Ascending aorta (tissue), 2 donors: ENCODE data around the gene SPATC1L. TPM values are rescaled to one million over a fixed set of nuclear protein-coding genes. Genes with fewer than 3 reads are reported as not detected.

ENCODE experiments used
- DNase-seq, 2 donors: peaks; one replicate each; pipeline ENCODE4 v3.0.0-alpha.2; 2019; ENCODE audit warnings: low spot score in 2 of 2
- H3K27ac ChIP-seq, 2 donors: fragments of 200-600 bp; sonication (generic); one replicate each; pipeline ENCODE4 v1.5.1; 2016 to 2017; ENCODE audit warnings: mild to moderate bottlenecking in 1 of 2
- H3K27me3 ChIP-seq: fragments of 200-600 bp; sonication (generic); one replicate; pipeline ENCODE4 v1.5.1; 2017
- H3K36me3 ChIP-seq, 2 donors: fragments of 200-600 bp; sonication (generic); one replicate each; pipeline ENCODE4 v1.5.1; 2016
- H3K4me1 ChIP-seq, 2 donors: fragments of 200-600 bp; sonication (generic); one replicate each; pipeline ENCODE4 v1.5.1; 2016 to 2017; ENCODE audit warnings: mild to moderate bottlenecking in 1 of 2
- H3K4me3 ChIP-seq, 2 donors: fragments of 200-600 bp; sonication (generic); one replicate each; pipeline ENCODE4 v1.5.1; 2016 to 2017; ENCODE audit warnings: mild to moderate bottlenecking in 1 of 2
- H3K9me3 ChIP-seq, 2 donors: fragments of 200-600 bp; sonication (generic); one replicate each; pipeline ENCODE4 v1.5.1; 2016
- CTCF ChIP-seq, 3 experiments: fragments of 200-600 bp in 2 of 3; fragments of 450-650 bp in 1 of 3; sonication (generic) in 2 of 3; IDR thresholded peaks; one replicate each; pipeline ENCODE4 v1.5.1; 2016 to 2019; ENCODE audit warnings: antibody characterized with exemption in 3 of 3, mild to moderate bottlenecking in 1 of 3, moderate library complexity in 1 of 3
- intact Hi-C: fragments of 100-400 bp; cut with DNase I; formaldehyde crosslinking; loops from one replicate; pipeline ENCODE4 v1.15.1; 2023
- total RNA-seq: library from RNA; depleted of rRNA; stranded (reverse); fragments of >200 nt; gene quantifications from one replicate; pipeline ENCODE4 v1.1.0, GENCODE V29; 2016

Gene SPATC1L
- total RNA-seq, 1 donor from 2014 or later: 37.4 TPM

GRCh38 chr21:46191686-46192575 lies 7.7 kb upstream of the SPATC1L start:
- Histone ChIP-seq H3K9me3 (no peaks in the 10 kb centered on the region), H3K4me1 (peaks cover 0 to 2% of the 10 kb centered on the region in 2 donors), H3K4me3 (no peak overlapping the region), H3K27me3 (no peaks in the 10 kb centered on the region), H3K36me3 (peaks cover 54 to 84% of the 10 kb centered on the region in 2 donors), H3K27ac (no peak overlapping the region)
- intact Hi-C loops: no loop called here
- TF ChIP-seq CTCF (IDR thresholded peaks at IDR 0.05): no peak
- DNase-seq: peak in 1 of 2 donors; percentile 56

- no peak for TF ChIP-seq CTCF (IDR thresholded peaks at IDR 0.05)
Measured at GRCh38 chr21:46191257-46191685, 7.0 kb upstream of the SPATC1L start.

GRCh38 chr21:46190491-46191131 lies 6.4 kb upstream of the SPATC1L start:
- Histone ChIP-seq H3K27me3 (no peaks in the 10 kb centered on the region), H3K4me1 (peaks cover 0 to 2% of the 10 kb centered on the region in 2 donors), H3K9me3 (no peaks in the 10 kb centered on the region), H3K4me3 (no peak overlapping the region), H3K27ac (peak overlapping the region in 1 of 2 donors; percentile 11), H3K36me3 (peaks cover 41 to 71% of the 10 kb centered on the region in 2 donors)
- no peak for TF ChIP-seq CTCF (IDR thresholded peaks at IDR 0.05)
- intact Hi-C loops: no loop called here
- peak in 1 of 2 donors; percentile 59 for DNase-seq

More at GRCh38 chr21:46191257-46191685, 7.0 kb upstream of the SPATC1L start:
- Histone ChIP-seq H3K4me3 (no peak overlapping the region), H3K27me3 (no peaks in the 10 kb centered on the region), H3K36me3 (peaks cover 48 to 77% of the 10 kb centered on the region in 2 donors), H3K27ac (no peak overlapping the region), H3K9me3 (no peaks in the 10 kb centered on the region), H3K4me1 (peaks cover 0 to 2% of the 10 kb centered on the region in 2 donors)
- peak in 1 of 2 donors; percentile 66 for DNase-seq
- intact Hi-C loops: no loop called here

GRCh38 chr21:46189959-46190490 lies 5.8 kb upstream of the SPATC1L start:
- H3K27me3 ChIP-seq: no peaks in the 10 kb centered on the region
- no peak overlapping the region for H3K27ac ChIP-seq
- intact Hi-C loops: no loop called here
- H3K4me3 ChIP-seq: no peak overlapping the region
- DNase-seq: no peak
- no peak for TF ChIP-seq CTCF (IDR thresholded peaks at IDR 0.05)
- peaks cover 35 to 65% of the 10 kb centered on the region in 2 donors for H3K36me3 ChIP-seq
- H3K9me3 ChIP-seq: no peaks in the 10 kb centered on the region
- H3K4me1 ChIP-seq: peaks cover 0 to 2% of the 10 kb centered on the region in 2 donors

GRCh38 chr21:46189213-46189958 lies 5.1 kb upstream of the SPATC1L start:
- peaks cover 29 to 58% of the 10 kb centered on the region in 2 donors for H3K36me3 ChIP-seq
- H3K9me3 ChIP-seq: no peaks in the 10 kb centered on the region
- H3K27ac ChIP-seq: peak overlapping the region; percentile 6 to 34
- no peak for TF ChIP-seq CTCF (IDR thresholded peaks at IDR 0.05)
- DNase-seq: no peak
- peaks cover 0 to 2% of the 10 kb centered on the region in 2 donors for H3K4me1 ChIP-seq
- intact Hi-C loops: no loop called here
- no peaks in the 10 kb centered on the region for H3K27me3 ChIP-seq
- no peak overlapping the region for H3K4me3 ChIP-seq
